Measurements from ENCODE around the gene LTO1.

GRCh38 chr11:69692422-69692821 lies 17.3 kb upstream of the LTO1 start:
- no peak for TF ChIP-seq ZNF274 (IDR thresholded peaks at IDR 0.05; ENCODE audit: low read depth, low read length)
- no peak for TF ChIP-seq YY1 (IDR thresholded peaks at IDR 0.05; ENCODE audit: insufficient read depth, insufficient read length)
- no peak for TF ChIP-seq SUZ12 (IDR thresholded peaks at IDR 0.05; ENCODE audit: extremely low read depth, insufficient read depth, insufficient read length)
